DMS153 (cell line): ENCODE results near the gene SLC25A25.

Experiments
- DNase-seq: peaks from one replicate; lab custom pipeline; 2025; lab: John Stamatoyannopoulos, UW

SLC25A25 gene

DNA sequence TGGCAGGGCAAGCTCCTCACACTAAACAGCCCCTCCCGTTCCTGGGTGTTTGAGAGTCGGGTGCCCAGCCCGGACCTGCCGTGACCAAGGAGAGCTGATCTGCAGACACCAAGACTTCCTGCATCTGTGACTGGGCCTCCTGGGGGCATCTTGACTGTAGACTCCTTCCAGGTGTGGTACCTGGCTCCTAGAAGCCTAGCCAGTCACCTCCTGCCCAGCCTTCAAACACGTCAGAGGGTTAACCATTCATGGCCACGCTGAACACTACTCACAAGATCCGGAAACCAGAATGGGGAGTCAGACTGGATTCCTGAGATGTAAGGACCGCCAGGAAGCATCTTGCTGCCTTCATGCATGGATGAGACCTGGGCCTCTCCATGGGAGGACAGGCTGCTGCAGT, 77.5 kb downstream of the SLC25A25 start:
- DNase-seq: no peak

DNA sequence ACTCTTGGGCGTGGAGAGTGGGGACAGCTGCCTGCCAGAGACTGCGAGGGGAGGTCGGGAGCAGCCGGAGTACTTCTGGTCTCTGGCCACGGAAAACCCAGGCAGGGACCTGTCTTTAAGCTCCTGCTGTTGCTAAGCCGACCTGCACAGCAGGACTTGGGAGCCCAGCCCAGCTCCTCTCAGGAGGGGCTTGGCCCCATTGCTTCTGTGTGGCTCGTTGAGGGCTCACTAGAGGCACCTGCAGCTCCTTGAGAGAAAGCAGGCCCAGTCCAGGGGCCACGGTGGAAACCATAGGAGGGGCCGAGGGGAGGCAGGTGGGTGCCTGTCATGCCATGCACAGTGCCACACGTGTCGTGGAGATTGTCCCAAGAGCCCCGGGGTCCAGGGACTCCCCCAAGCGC, 77.9 kb downstream of the SLC25A25 start:
- no peak for DNase-seq

GRCh38 chr9:128146591-128147120, 78.6 kb downstream of the SLC25A25 start:
- DNase-seq: no peak

- DNase-seq: no peak
Observed at GRCh38 chr9:128148509-128149000, 80.5 kb downstream of the SLC25A25 start.

- no peak for DNase-seq
Observed at GRCh38 chr9:128149001-128149701, 81.1 kb downstream of the SLC25A25 start, which contains the start of gene LCN2. Gene LCN2 (plus strand): TSS chr9:128149453. CDS start chr9:128149526, 73 bp downstream.

GRCh38 chr9:128149951-128150593, 82.0 kb downstream of the SLC25A25 start:
- no peak for DNase-seq

- no peak for DNase-seq
Observed at GRCh38 chr9:128150594-128151308, 82.7 kb downstream of the SLC25A25 start.

DNA sequence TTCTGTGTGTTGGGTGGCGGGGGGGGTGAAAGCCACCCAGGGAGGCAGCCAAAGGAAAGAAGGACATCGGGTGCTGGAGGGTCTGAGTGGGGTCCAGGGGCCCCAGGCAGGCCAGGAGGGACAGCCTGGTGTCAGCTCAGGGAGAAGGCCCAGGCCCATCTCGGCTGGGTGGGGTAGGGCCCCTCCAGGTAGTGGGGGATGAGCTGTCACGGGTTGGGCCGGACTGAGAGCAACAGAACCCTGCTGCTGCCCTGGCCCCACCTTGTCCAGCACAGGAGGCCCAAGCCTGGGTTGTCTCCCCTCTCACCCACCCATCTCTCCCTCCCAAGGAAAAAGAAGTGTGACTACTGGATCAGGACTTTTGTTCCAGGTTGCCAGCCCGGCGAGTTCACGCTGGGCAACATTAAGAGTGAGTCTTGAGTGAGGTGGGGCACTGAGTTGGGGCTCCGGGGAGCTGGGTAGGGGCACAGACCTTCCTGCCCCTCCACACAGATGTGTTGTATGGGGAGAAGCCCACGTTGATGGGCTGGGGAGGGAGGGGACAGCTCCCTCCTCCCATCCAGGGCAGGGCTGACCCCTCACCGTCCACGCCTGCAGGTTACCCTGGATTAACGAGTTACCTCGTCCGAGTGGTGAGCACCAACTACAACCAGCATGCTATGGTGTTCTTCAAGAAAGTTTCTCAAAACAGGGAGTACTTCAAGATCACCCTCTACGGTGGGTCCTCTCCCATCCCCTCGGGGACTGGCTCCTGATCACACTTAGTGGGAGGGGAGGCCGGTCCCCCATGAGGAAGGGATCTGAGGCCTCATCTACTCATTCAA, 83.5 kb downstream of the SLC25A25 start:
- DNase-seq: no peak

DNA sequence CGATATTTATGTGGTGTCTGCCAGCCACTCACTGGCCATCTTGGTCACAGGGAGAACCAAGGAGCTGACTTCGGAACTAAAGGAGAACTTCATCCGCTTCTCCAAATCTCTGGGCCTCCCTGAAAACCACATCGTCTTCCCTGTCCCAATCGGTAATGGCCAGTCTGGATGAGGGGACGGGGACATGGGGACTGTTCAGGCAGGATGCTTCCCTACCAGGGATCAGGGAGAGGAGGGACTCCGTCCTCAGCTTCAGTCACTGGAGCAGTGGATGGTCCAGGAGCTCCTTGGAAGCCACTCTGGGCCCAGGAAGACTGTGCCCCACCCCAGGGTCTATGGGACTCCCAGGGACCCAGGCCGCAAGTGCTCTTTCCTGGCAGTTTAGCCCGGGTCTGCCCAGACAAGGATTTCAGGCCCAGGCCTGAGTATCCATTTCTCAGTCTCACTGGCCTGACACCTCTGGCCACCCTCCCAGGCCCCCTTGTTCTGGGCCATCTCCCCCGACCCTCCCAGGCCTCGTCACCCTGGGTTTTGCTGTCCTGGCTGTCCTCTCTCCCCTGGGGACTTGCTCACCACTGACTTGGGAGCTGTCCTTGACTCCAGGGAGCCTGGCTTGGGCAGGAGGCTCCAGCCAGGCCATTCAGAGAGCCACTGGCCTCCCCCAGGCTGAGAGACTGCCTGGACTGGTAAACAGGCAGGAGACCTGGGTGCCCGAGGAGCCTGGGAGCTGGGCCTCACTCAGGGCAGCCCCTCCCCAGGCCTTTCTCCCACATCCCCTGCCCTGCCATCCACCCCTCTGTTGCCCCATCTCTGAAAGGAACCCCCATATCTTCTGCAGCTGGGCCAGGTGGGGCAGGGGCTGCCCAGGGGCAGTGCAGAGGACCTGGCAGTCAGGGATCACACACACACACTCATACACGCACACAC, 84.4 kb downstream of the SLC25A25 start:
- no peak for DNase-seq

GRCh38 chr9:128153060-128153946, 85.3 kb downstream of the SLC25A25 start:
- no peak for DNase-seq

DNA sequence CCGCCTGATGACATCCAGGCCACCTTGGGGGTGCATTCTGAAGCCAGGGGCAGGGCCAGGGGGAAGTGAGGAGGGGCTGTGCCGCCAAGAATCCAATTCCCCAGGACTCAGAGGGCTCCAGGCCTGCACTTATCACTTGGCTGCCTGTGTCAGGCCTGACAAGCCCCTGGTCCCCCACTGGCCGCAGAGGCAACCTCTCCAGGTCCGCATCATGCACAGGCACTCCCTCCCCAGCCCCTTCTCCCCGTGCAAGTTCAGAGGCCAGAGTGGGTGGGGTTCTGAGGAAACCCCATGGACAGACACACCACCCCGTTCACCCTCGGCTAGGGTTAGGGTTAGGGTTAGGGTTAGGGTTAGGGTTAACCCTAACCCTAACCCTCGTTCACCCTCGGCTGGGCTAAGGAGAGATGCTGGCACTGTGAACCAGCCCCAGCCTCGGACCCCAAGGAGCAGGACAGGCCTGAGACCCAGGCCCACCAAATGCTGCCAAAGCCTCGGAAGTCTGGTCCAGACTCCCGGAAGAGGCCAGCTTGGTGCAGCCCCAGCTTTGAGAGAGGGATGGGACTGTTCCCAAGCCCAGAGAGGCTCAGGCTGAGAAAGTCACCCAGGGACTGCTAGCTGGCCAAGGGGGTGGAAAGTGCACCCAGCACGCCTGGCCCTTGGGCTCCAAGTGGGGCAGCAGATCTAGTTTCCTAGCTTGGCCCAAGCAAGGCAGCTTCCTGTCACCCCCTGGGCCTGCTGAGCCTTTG, 86.1 kb downstream of the SLC25A25 start:
- no peak for DNase-seq

GRCh38 chr9:128155736-128156500, 87.9 kb downstream of the SLC25A25 start:
- no peak for DNase-seq
